SK-N-SH treated with all-trans-retinoic acid at 6 μM for 48 hours (cell line): ENCODE data around the gene PHETA2.

Source experiments
- ARNTL ChIP-seq: fragments of 450-650 bp; formaldehyde crosslinking; IDR thresholded peaks from 2 replicates; pipeline ENCODE4 v1.5.0; 2020; ENCODE audit warnings: low read depth, mild to moderate bottlenecking, moderate library complexity, borderline replicate concordance
- CSDC2 ChIP-seq: fragments of 250-450 bp; sonication (Bioruptor Pico); IDR thresholded peaks from 2 replicates; pipeline ENCODE4 v1.5.0; 2020; ENCODE audit warnings: mild to moderate bottlenecking, moderate library complexity

DNA sequence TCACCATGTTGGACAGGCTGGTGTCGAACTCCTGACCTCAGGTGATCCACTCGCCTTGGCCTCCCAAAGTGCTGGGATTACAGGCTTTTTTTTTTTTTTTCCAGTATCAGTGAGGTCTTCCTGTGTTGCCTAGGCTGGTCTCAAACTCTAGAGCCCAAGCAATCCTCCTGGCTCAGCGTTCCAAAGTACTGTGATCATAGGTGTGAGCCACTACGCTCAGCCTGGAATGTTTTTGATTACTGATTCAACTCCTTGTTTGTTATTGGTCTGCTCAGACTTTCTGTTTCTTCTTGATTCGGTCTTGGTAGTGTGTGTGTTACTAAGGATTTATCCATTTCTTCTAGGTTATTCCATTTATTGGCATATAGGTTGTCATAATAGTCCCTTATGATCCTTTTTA, 34.8 kb upstream of the PHETA2 start:
- TF ChIP-seq ARNTL (CRISPR knock-in tag) (no peak), CSDC2 (CRISPR knock-in tag) (no peak)
